ENCODE data around the gene GRIK2.

GRIK2 gene

GRCh38 chr6:101400326-101401135 is 7.0 kb downstream of the GRIK2 start:
- DNase-seq (ENCODE audit: extremely low read depth in 1 of 2, low read depth in 1 of 2): no peak

- DNase-seq (ENCODE audit: extremely low read depth in 1 of 2, low read depth in 1 of 2): no peak
Measured at GRCh38 chr6:101401171-101401570, 7.7 kb downstream of the GRIK2 start.

DNA sequence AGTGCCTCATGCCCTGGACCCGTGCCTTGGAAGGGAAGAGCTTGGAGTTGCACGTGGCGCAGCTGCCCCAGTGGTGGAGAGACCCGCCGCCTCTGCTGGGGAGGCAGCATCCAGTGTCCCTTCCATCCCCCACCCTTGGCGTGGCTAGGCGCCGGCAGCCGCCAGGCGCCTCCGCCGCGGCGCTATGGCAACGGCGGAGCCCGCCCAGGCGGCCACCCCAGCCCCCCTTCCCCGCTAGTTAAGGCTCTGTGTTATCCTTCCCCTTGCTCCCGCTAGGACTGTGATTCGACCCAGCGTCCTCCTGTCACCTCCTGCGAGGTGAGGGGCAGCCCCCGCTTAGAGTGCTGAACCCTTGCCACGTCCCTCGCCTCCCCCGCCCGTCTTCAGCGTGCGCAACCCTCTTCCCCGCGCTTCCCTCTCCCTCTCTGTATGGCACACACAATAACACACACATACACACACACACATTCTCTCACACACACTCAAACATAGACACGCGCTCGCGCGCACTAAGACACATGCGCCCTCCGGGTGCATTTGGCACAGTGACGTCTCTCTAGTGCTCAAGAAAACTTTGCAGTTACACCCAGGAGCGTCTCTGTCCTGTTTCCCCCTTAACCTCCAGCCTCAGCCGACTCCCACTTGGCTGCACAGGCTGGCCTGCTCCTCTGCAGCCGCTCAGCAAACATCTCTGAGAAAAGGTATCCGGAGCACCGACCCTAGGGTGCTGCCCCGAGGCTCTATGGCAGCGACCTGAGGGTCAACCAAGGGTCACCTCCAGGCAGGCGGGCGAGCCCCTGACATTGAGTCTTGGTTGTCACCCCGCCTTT is 8.5 kb downstream of the GRIK2 start:
- no peak for DNase-seq (ENCODE audit: extremely low read depth in 1 of 2, low read depth in 1 of 2)

GRCh38 chr6:101402622-101403031 is 9.1 kb downstream of the GRIK2 start:
- DNase-seq (ENCODE audit: extremely low read depth in 1 of 2, low read depth in 1 of 2): no peak

GRCh38 chr6:101403216-101403945 is 9.9 kb downstream of the GRIK2 start:
- DNase-seq (ENCODE audit: extremely low read depth in 1 of 2, low read depth in 1 of 2): no peak

DNA sequence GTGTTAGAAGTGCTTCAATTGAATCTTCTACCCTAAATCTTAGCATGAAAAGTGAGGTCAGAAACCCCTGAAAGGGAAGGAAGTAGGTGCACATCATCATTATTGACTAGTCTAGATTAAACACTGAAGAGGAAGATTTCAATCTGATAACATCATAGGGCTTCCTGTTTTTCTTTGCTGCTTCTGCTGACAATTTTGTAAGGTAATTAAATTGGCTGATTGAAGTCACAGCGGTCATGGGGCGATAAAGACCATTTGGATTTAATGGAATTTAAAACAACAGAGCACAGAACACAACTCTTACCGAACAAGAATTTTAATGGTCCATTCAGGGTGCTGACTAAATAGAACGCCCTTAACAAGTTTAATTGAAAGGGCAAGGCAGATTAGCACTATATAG is 11.3 kb downstream of the GRIK2 start:
- DNase-seq (ENCODE audit: extremely low read depth in 1 of 2, low read depth in 1 of 2): no peak

- no peak for DNase-seq (ENCODE audit: extremely low read depth in 1 of 2, low read depth in 1 of 2)
Measured at GRCh38 chr6:101413773-101414172, 20.3 kb downstream of the GRIK2 start.

- no peak for DNase-seq (ENCODE audit: extremely low read depth in 1 of 2, low read depth in 1 of 2)
Measured at GRCh38 chr6:101417900-101418299, 24.4 kb downstream of the GRIK2 start.

DNA sequence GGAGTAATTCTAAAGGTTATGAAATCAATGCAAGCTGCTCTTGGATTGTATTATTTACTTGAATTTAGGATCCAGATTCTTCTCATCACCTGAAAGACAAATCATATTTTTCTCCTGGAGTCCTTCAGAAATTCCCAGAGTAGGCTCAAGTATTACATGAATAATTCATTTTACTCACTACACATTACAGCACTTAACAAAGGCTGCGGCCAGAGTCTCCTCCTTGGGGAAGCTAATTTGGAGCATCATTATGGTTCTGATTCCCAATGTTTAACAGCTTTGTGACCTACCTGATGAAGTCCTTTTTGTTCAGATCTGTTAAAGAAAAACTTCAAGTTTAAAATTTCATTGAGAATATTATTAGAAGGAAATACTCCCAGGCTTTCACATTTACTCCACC is 28.7 kb downstream of the GRIK2 start:
- no peak for DNase-seq (ENCODE audit: extremely low read depth in 1 of 2, low read depth in 1 of 2)

GRCh38 chr6:101422811-101423210 is 29.3 kb downstream of the GRIK2 start:
- DNase-seq (ENCODE audit: extremely low read depth in 1 of 2, low read depth in 1 of 2): no peak

- DNase-seq (ENCODE audit: extremely low read depth in 1 of 2, low read depth in 1 of 2): no peak
Measured at GRCh38 chr6:101429270-101429669, 35.8 kb downstream of the GRIK2 start.

DNA sequence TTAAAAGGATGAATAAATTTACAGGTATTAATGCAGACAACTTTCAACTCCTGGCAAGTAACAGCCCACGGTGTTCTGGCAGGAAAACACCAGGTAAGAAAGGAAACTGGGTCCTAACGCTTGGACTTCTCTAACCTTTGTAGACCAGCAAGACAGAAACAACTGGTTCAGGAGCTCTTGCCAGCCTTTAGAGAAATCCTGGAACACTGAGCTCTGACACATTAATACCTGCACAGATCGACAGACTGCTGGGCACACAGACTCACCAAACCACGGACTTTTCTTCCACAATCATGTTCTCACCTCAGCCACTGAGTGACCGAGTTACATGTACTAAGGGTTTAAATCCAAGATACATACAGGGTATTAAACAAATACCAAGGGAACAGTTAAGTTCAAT is 36.3 kb downstream of the GRIK2 start:
- DNase-seq (ENCODE audit: extremely low read depth in 1 of 2, low read depth in 1 of 2): no peak

DNA sequence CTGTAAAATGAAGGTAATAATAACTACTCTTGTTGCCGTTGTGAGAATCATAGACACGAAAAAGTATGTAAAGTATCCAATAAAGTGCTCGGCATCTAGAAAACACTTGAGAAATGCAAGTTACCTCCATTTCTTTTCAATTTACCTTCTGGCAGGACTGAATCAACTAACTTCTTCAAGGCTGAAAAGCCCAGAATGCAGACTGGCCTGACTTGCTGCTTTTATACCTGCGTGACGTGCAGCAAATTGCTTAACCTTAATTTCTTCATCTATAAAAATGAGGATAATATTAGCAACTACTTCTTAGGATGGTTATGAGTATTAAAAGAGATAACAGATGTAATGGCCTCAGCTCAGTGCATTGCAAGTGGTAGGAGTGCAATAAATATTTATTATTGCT is 39.6 kb downstream of the GRIK2 start:
- DNase-seq (ENCODE audit: extremely low read depth in 1 of 2, low read depth in 1 of 2): no peak

DNA sequence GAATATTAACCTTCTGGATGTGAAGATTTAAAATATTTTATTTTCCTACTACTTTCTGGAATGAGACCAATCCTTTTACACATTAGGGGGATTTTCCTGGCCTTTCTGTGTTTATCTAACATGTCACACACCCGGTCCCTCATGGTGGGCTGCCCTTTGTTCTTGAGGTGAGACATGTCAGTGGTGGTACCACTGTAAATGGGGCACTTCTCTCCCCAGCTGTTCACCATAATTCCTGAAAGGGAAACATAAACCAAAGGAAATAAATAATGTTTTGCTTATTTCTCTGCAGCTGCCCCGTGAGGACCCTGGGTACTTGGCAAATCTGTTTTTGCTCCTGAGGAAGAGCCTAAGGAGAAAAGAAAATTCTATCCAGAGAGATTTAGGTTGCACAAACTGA is 41.1 kb downstream of the GRIK2 start:
- no peak for DNase-seq (ENCODE audit: extremely low read depth in 1 of 2, low read depth in 1 of 2)

- no peak for DNase-seq (ENCODE audit: extremely low read depth in 1 of 2, low read depth in 1 of 2)
Measured at GRCh38 chr6:101435038-101435437, 41.5 kb downstream of the GRIK2 start.

GRCh38 chr6:101439790-101440189 is 46.3 kb downstream of the GRIK2 start:
- DNase-seq (ENCODE audit: extremely low read depth in 1 of 2, low read depth in 1 of 2): no peak

- no peak for DNase-seq (ENCODE audit: extremely low read depth in 1 of 2, low read depth in 1 of 2)
Measured at GRCh38 chr6:101443315-101443714, 49.8 kb downstream of the GRIK2 start.

DNA sequence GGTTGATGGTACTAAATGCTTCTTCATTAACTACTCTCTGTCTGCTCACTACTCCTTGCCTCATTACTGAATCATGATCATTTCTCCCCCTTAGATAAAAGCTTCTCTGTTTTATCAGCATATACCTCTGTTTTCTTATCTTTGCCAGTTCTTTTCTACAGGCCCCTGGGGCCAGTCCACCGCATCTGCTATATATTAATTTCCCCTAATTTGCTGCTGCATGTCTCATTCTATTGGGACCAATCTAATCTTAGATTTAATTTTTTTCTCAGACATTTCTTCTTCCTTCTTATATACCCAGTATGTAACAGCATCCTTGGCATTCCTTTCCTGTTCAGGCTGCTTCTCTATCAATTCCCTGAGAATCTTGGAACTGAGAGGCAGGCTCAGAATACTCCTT is 51.2 kb downstream of the GRIK2 start:
- DNase-seq (ENCODE audit: extremely low read depth in 1 of 2, low read depth in 1 of 2): no peak

GRCh38 chr6:101445527-101445926 is 52.0 kb downstream of the GRIK2 start:
- DNase-seq (ENCODE audit: extremely low read depth in 1 of 2, low read depth in 1 of 2): no peak

DNA sequence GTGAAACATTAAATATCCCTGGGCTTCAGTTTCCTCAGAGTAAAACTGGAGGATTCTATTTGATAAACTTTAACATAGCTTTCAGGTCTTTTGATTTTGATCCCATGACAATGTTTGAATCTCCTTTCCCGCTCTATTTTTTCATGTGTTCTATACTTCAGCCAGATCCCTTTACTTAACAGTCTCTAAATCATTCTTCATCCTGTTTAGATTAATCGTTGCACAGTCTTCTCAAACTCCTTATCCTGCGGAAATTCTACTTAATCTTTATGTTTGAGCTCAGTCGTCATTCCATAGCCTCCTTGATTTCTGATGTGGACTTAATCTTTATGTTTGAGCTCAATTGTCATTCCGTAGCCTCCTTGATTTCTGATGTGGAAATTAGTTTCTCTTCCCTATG is 57.4 kb downstream of the GRIK2 start:
- no peak for DNase-seq (ENCODE audit: extremely low read depth in 1 of 2, low read depth in 1 of 2)

GRCh38 chr6:101451981-101452380 is 58.5 kb downstream of the GRIK2 start:
- DNase-seq (ENCODE audit: extremely low read depth in 1 of 2, low read depth in 1 of 2): no peak

GRCh38 chr6:101453221-101453620 is 59.7 kb downstream of the GRIK2 start:
- no peak for DNase-seq (ENCODE audit: extremely low read depth in 1 of 2, low read depth in 1 of 2)
